Measurements from ENCODE around the gene REXO5. TPM values are rescaled to one million over a fixed set of nuclear protein-coding genes. Genes with fewer than 3 reads are reported as not detected.

The REXO5 gene
- total and polyA plus RNA-seq, 2 of the 13 experiments (the other 11 are each of a cell fraction or from before 2014, with no cell fraction given): 5.9 to 13.1 TPM

DNA sequence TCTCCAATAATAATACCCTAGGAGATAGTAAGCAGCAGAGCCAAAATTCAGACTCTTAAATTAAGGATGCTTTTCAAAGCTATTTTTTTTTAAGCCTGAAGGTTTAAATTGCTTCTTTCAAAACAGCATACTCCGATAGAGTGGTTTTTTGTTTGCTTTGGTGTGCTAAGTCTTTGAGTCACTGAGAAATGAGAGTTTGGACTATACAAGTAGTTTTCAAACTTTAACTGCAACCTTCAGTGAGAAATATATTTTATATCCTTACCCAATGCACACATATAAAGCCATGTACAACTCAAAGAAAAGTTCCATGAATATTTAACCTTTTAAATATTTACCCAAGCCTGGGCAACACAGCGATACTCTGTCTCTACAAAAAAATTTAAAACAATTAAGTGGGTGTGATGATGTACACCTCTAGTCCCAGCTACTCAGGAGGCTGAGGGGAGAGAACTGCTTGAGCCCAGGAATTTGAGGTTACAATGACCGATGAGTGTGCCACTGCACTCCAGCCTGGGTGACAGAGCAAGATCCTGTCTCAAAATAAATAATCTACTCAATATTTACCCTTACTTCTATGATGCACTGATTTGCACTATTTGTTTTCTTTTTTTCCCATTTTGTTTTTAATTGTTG is 74.7 kb downstream of the REXO5 start (continued):
- TF ChIP-seq, protein P1, sequence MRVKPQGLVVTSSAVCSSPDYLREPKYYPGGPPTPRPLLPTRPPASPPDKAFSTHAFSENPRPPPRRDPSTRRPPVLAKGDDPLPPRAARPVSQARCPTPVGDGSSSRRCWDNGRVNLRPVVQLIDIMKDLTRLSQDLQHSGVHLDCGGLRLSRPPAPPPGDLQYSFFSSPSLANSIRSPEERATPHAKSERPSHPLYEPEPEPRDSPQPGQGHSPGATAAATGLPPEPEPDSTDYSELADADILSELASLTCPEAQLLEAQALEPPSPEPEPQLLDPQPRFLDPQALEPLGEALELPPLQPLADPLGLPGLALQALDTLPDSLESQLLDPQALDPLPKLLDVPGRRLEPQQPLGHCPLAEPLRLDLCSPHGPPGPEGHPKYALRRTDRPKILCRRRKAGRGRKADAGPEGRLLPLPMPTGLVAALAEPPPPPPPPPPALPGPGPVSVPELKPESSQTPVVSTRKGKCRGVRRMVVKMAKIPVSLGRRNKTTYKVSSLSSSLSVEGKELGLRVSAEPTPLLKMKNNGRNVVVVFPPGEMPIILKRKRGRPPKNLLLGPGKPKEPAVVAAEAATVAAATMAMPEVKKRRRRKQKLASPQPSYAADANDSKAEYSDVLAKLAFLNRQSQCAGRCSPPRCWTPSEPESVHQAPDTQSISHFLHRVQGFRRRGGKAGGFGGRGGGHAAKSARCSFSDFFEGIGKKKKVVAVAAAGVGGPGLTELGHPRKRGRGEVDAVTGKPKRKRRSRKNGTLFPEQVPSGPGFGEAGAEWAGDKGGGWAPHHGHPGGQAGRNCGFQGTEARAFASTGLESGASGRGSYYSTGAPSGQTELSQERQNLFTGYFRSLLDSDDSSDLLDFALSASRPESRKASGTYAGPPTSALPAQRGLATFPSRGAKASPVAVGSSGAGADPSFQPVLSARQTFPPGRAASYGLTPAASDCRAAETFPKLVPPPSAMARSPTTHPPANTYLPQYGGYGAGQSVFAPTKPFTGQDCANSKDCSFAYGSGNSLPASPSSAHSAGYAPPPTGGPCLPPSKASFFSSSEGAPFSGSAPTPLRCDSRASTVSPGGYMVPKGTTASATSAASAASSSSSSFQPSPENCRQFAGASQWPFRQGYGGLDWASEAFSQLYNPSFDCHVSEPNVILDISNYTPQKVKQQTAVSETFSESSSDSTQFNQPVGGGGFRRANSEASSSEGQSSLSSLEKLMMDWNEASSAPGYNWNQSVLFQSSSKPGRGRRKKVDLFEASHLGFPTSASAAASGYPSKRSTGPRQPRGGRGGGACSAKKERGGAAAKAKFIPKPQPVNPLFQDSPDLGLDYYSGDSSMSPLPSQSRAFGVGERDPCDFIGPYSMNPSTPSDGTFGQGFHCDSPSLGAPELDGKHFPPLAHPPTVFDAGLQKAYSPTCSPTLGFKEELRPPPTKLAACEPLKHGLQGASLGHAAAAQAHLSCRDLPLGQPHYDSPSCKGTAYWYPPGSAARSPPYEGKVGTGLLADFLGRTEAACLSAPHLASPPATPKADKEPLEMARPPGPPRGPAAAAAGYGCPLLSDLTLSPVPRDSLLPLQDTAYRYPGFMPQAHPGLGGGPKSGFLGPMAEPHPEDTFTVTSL (CRISPR knock-in tag; IDR thresholded peaks at IDR 0.05; ENCODE audit: borderline replicate concordance): peak; percentile 16; the same call in 1 of the 2 replicates
- TF ChIP-seq MED1 (CRISPR knock-in tag; IDR thresholded peaks at IDR 0.05): peak; percentile 15; the same call in 1 of the 2 replicates
- no peak for TF ChIP-seq ZNF260 (CRISPR knock-in tag; IDR thresholded peaks at IDR 0.05; ENCODE audit: borderline replicate concordance, low read depth)
- TF ChIP-seq, protein P2, sequence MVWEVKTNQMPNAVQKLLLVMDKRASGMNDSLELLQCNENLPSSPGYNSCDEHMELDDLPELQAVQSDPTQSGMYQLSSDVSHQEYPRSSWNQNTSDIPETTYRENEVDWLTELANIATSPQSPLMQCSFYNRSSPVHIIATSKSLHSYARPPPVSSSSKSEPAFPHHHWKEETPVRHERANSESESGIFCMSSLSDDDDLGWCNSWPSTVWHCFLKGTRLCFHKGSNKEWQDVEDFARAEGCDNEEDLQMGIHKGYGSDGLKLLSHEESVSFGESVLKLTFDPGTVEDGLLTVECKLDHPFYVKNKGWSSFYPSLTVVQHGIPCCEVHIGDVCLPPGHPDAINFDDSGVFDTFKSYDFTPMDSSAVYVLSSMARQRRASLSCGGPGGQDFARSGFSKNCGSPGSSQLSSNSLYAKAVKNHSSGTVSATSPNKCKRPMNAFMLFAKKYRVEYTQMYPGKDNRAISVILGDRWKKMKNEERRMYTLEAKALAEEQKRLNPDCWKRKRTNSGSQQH (CRISPR knock-in tag; IDR thresholded peaks at IDR 0.05; ENCODE audit: low read depth): peak; percentile 41; the same call in 1 of the 2 replicates
- TF ChIP-seq, protein P3, sequence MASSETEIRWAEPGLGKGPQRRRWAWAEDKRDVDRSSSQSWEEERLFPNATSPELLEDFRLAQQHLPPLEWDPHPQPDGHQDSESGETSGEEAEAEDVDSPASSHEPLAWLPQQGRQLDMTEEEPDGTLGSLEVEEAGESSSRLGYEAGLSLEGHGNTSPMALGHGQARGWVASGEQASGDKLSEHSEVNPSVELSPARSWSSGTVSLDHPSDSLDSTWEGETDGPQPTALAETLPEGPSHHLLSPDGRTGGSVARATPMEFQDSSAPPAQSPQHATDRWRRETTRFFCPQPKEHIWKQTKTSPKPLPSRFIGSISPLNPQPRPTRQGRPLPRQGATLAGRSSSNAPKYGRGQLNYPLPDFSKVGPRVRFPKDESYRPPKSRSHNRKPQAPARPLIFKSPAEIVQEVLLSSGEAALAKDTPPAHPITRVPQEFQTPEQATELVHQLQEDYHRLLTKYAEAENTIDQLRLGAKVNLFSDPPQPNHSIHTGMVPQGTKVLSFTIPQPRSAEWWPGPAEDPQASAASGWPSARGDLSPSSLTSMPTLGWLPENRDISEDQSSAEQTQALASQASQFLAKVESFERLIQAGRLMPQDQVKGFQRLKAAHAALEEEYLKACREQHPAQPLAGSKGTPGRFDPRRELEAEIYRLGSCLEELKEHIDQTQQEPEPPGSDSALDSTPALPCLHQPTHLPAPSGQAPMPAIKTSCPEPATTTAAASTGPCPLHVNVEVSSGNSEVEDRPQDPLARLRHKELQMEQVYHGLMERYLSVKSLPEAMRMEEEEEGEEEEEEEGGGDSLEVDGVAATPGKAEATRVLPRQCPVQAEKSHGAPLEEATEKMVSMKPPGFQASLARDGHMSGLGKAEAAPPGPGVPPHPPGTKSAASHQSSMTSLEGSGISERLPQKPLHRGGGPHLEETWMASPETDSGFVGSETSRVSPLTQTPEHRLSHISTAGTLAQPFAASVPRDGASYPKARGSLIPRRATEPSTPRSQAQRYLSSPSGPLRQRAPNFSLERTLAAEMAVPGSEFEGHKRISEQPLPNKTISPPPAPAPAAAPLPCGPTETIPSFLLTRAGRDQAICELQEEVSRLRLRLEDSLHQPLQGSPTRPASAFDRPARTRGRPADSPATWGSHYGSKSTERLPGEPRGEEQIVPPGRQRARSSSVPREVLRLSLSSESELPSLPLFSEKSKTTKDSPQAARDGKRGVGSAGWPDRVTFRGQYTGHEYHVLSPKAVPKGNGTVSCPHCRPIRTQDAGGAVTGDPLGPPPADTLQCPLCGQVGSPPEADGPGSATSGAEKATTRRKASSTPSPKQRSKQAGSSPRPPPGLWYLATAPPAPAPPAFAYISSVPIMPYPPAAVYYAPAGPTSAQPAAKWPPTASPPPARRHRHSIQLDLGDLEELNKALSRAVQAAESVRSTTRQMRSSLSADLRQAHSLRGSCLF (CRISPR knock-in tag; IDR thresholded peaks at IDR 0.05; ENCODE audit: borderline replicate concordance): 0 out of 2 replicates have a peak, but pooled peaks have one; percentile 81
- TF ChIP-seq, protein P4, sequence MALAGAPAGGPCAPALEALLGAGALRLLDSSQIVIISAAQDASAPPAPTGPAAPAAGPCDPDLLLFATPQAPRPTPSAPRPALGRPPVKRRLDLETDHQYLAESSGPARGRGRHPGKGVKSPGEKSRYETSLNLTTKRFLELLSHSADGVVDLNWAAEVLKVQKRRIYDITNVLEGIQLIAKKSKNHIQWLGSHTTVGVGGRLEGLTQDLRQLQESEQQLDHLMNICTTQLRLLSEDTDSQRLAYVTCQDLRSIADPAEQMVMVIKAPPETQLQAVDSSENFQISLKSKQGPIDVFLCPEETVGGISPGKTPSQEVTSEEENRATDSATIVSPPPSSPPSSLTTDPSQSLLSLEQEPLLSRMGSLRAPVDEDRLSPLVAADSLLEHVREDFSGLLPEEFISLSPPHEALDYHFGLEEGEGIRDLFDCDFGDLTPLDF (CRISPR knock-in tag; IDR thresholded peaks at IDR 0.05): peak; percentile 57; the same call in 1 of the 2 replicates
- TF ChIP-seq, protein P5, sequence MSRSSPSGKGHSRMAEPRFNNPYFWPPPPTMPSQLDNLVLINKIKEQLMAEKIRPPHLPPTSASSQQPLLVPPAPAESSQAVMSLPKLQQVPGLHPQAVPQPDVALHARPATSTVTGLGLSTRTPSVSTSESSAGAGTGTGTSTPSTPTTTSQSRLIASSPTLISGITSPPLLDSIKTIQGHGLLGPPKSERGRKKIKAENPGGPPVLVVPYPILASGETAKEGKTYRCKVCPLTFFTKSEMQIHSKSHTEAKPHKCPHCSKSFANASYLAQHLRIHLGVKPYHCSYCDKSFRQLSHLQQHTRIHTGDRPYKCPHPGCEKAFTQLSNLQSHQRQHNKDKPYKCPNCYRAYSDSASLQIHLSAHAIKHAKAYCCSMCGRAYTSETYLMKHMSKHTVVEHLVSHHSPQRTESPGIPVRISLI (CRISPR knock-in tag; IDR thresholded peaks at IDR 0.05; ENCODE audit: borderline replicate concordance): peak; percentile 30; the same call in 1 of the 2 replicates
- TF ChIP-seq HNF4A (CRISPR knock-in tag; IDR thresholded peaks at IDR 0.05): 0 out of 2 replicates have a peak, but pooled peaks have one; percentile 13
- 0 out of 4 replicates have a peak, but pooled peaks of 1 of the 2 experiments have one; percentile 3 for TF ChIP-seq EP300 (IDR thresholded peaks at IDR 0.05; ENCODE audit: low read depth in 2 of 2, low read length in 2 of 2)
- no peak for TF ChIP-seq EP300 (CRISPR knock-in tag; IDR thresholded peaks at IDR 0.05; ENCODE audit: borderline replicate concordance)
- TF ChIP-seq, protein P6, sequence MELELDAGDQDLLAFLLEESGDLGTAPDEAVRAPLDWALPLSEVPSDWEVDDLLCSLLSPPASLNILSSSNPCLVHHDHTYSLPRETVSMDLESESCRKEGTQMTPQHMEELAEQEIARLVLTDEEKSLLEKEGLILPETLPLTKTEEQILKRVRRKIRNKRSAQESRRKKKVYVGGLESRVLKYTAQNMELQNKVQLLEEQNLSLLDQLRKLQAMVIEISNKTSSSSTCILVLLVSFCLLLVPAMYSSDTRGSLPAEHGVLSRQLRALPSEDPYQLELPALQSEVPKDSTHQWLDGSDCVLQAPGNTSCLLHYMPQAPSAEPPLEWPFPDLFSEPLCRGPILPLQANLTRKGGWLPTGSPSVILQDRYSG (CRISPR knock-in tag; IDR thresholded peaks at IDR 0.05): 0 out of 2 replicates have a peak, but pooled peaks have one; percentile 39

Data from HepG2 (cell line).